HEK293 (cell line): ENCODE measurements around the gene EMSY.

Source experiments
- CTCF ChIA-PET: fragments of 350-600 bp; formaldehyde crosslinking; extraction: SDS; loops from one replicate; lab custom pipeline; 2021; ENCODE audit warnings: antibody characterized with exemption; lab: Yijun Ruan, JAX
- POLR2A ChIA-PET: fragments of 300-600 bp; formaldehyde crosslinking; extraction: SDS; loops from one replicate; lab custom pipeline; 2020; ENCODE audit warnings: antibody characterized with exemption, inconsistent platforms; lab: Yijun Ruan, JAX
- H3K27ac ChIP-seq: fragments of 200-500 bp; sonication (Bioruptor generic); 2 replicates; pipeline ENCODE4 v1.5.1; 2014; ENCODE audit warnings: low read depth, low read length, control low read depth, inconsistent platforms; ENCODE audit errors: extremely low read depth
- H3K36me3 ChIP-seq, 2 experiments: fragments of 200-500 bp in 1 of 2; sonication (Bioruptor generic) in 1 of 2; 1 replicate in 1 of 2; 2 replicates in 1 of 2; pipeline ENCODE4 v1.5.1; 2014 to 2017; ENCODE audit warnings: inconsistent platforms in 2 of 2, low read length in 2 of 2; ENCODE audit not compliant: control insufficient read depth in 2 of 2, insufficient read depth in 1 of 2
- H3K4me1 ChIP-seq: fragments of 200-500 bp; sonication (Bioruptor generic); 2 replicates; pipeline ENCODE4 v1.5.1; 2014; ENCODE audit warnings: mild to moderate bottlenecking, low read length, inconsistent platforms; ENCODE audit not compliant: control insufficient read depth, insufficient read depth
- H3K4me3 ChIP-seq: 2 replicates; pipeline ENCODE4 v1.5.1; 2011; ENCODE audit warnings: low read depth, mild to moderate bottlenecking, control low read depth, low read length, moderate library complexity
- H3K9me3 ChIP-seq: fragments of 200-500 bp; sonication (Bioruptor generic); 2 replicates; pipeline ENCODE4 v1.5.1; 2014; ENCODE audit warnings: low read depth, low read length, inconsistent platforms; ENCODE audit not compliant: control insufficient read depth, insufficient read depth
- AEBP2 ChIP-seq: fragments of 450-650 bp; formaldehyde crosslinking; IDR thresholded peaks from 2 replicates; pipeline ENCODE4 v1.5.1; 2016; ENCODE audit warnings: missing biosample characterization, missing genetic modification characterization, borderline replicate concordance
- GFI1B ChIP-seq: fragments of 450-650 bp; formaldehyde crosslinking; IDR thresholded peaks from 2 replicates; pipeline ENCODE4 v1.5.1; 2016; ENCODE audit warnings: missing biosample characterization, missing genetic modification characterization
- REST ChIP-seq: fragments of 450-650 bp; formaldehyde crosslinking; IDR thresholded peaks from 2 replicates; pipeline ENCODE4 v1.5.1; 2016; ENCODE audit warnings: missing biosample characterization, missing genetic modification characterization
- SALL2 ChIP-seq: fragments of 450-650 bp; formaldehyde crosslinking; IDR thresholded peaks from 2 replicates; pipeline ENCODE4 v1.5.0; 2017; ENCODE audit warnings: missing biosample characterization, mild to moderate bottlenecking, missing genetic modification characterization, borderline replicate concordance
- YY1 ChIP-seq: fragments of 450-650 bp; formaldehyde crosslinking; IDR thresholded peaks from 2 replicates; pipeline ENCODE4 v1.5.1; 2018; ENCODE audit warnings: missing biosample characterization, missing genetic modification characterization
- ZBTB49 ChIP-seq: fragments of 450-650 bp; formaldehyde crosslinking; IDR thresholded peaks from 2 replicates; pipeline ENCODE4 v1.5.1; 2016; ENCODE audit warnings: missing biosample characterization, missing genetic modification characterization, low read depth
- ZNF10 ChIP-seq: fragments of 450-650 bp; formaldehyde crosslinking; IDR thresholded peaks from 2 replicates; pipeline ENCODE4 v1.5.1; 2017; ENCODE audit warnings: missing biosample characterization, missing genetic modification characterization
- ZNF174 ChIP-seq: fragments of 450-650 bp; formaldehyde crosslinking; IDR thresholded peaks from 2 replicates; pipeline ENCODE4 v1.5.0; 2017; ENCODE audit warnings: missing biosample characterization, mild to moderate bottlenecking, missing genetic modification characterization
- ZNF324 ChIP-seq: fragments of 450-650 bp; formaldehyde crosslinking; IDR thresholded peaks from 2 replicates; pipeline ENCODE4 v1.5.1; 2016; ENCODE audit warnings: missing biosample characterization, missing genetic modification characterization
- ZNF521 ChIP-seq: fragments of 450-650 bp; formaldehyde crosslinking; IDR thresholded peaks from 2 replicates; pipeline ENCODE4 v1.5.1; 2017; ENCODE audit warnings: missing biosample characterization, mild to moderate bottlenecking, missing genetic modification characterization
- ZNF600 ChIP-seq: fragments of 450-650 bp; formaldehyde crosslinking; IDR thresholded peaks from 2 replicates; pipeline ENCODE4 v1.5.1; 2016; ENCODE audit warnings: missing biosample characterization, missing genetic modification characterization
- ZNF791 ChIP-seq: fragments of 450-650 bp; formaldehyde crosslinking; IDR thresholded peaks from 2 replicates; pipeline ENCODE4 v1.5.1; 2016; ENCODE audit warnings: missing biosample characterization, missing genetic modification characterization
- TF ChIP-seq, protein P1 (sequence below): fragments of 450-650 bp; formaldehyde crosslinking; IDR thresholded peaks from 2 replicates; pipeline ENCODE4 v1.5.1; 2017; ENCODE audit warnings: missing biosample characterization, missing genetic modification characterization
- TF ChIP-seq, protein P2 (sequence below): fragments of 450-650 bp; formaldehyde crosslinking; IDR thresholded peaks from 2 replicates; pipeline ENCODE4 v1.5.1; 2017; ENCODE audit warnings: missing biosample characterization, missing genetic modification characterization
- TF ChIP-seq, protein P3 (sequence below): fragments of 450-650 bp; formaldehyde crosslinking; IDR thresholded peaks from 2 replicates; pipeline ENCODE4 v1.5.1; 2016; ENCODE audit warnings: missing biosample characterization, missing genetic modification characterization, borderline replicate concordance

The EMSY gene

DNA sequence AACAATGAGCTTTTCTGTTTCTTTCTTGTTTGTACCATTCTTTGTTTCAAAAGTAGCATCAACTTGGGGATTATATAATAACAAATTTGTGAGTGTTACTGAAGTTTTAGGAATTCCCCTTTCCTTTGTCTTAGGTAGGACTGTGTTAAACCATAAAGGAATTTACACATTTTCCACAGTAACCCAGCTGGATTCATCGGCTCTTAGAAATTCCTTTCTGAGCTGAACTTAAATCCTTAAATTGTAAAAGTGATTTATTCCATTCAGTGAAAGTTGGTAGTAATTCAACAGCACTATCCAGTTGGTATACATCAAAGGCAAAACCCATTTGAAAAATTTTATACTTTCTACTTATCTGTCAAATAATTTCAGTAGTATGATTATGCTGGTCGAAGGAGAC lies 11.8 kb downstream of the EMSY start (continued):
- no peak for TF ChIP-seq YY1
- no peak for TF ChIP-seq ZNF324 (tag by site-specific recombination)
- no peak for TF ChIP-seq GFI1B (tag by site-specific recombination)
- TF ChIP-seq AEBP2 (tag by site-specific recombination) = no peak
- TF ChIP-seq, all 188 proteins: peak for 0

GRCh38 chr11:76459299-76459698 lies 14.5 kb downstream of the EMSY start:
- no peak for TF ChIP-seq SALL2
- no peak for TF ChIP-seq ZNF600 (tag by site-specific recombination)
- Histone ChIP-seq H3K9me3 (no peaks in the 10 kb centered on the region), H3K4me3 (no peak overlapping the region), H3K27ac (no peak overlapping the region), H3K4me1 (0 out of 2 replicates have a peak, but pooled peaks cover 2% of the 10 kb centered on the region), H3K36me3 (peaks cover 0 to 34% of the 10 kb centered on the region in 2 experiments; a peak in 2 of 3 replicates)
- ChIA-PET POLR2A (no interaction called here), CTCF (interaction anchor here (0.5 to 3.6 kb wide), 7 partner anchors 10 to 276 kb away, joined by 3 to 25 read pairs (median 4); partner anchors contain the start of gene EMSY)

- H3K9me3 ChIP-seq = no peaks in the 10 kb centered on the region
- no peak overlapping the region for H3K4me3 ChIP-seq
- H3K27ac ChIP-seq = no peak overlapping the region
- no peak for TF ChIP-seq ZNF521 (tag by site-specific recombination)
- TF ChIP-seq, protein P1, sequence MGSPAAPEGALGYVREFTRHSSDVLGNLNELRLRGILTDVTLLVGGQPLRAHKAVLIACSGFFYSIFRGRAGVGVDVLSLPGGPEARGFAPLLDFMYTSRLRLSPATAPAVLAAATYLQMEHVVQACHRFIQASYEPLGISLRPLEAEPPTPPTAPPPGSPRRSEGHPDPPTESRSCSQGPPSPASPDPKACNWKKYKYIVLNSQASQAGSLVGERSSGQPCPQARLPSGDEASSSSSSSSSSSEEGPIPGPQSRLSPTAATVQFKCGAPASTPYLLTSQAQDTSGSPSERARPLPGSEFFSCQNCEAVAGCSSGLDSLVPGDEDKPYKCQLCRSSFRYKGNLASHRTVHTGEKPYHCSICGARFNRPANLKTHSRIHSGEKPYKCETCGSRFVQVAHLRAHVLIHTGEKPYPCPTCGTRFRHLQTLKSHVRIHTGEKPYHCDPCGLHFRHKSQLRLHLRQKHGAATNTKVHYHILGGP (tag by site-specific recombination) = no peak
- TF ChIP-seq ZNF10 (tag by site-specific recombination) = no peak
- TF ChIP-seq ZNF174 (tag by site-specific recombination) = no peak
- no peak for TF ChIP-seq REST (tag by site-specific recombination)
- no peak for TF ChIP-seq ZNF791 (tag by site-specific recombination)
- no peak for TF ChIP-seq ZBTB49 (tag by site-specific recombination)
- TF ChIP-seq, protein P2, sequence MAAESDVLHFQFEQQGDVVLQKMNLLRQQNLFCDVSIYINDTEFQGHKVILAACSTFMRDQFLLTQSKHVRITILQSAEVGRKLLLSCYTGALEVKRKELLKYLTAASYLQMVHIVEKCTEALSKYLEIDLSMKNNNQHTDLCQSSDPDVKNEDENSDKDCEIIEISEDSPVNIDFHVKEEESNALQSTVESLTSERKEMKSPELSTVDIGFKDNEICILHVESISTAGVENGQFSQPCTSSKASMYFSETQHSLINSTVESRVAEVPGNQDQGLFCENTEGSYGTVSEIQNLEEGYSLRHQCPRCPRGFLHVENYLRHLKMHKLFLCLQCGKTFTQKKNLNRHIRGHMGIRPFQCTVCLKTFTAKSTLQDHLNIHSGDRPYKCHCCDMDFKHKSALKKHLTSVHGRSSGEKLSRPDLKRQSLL (tag by site-specific recombination) = no peak
- TF ChIP-seq, protein P3, sequence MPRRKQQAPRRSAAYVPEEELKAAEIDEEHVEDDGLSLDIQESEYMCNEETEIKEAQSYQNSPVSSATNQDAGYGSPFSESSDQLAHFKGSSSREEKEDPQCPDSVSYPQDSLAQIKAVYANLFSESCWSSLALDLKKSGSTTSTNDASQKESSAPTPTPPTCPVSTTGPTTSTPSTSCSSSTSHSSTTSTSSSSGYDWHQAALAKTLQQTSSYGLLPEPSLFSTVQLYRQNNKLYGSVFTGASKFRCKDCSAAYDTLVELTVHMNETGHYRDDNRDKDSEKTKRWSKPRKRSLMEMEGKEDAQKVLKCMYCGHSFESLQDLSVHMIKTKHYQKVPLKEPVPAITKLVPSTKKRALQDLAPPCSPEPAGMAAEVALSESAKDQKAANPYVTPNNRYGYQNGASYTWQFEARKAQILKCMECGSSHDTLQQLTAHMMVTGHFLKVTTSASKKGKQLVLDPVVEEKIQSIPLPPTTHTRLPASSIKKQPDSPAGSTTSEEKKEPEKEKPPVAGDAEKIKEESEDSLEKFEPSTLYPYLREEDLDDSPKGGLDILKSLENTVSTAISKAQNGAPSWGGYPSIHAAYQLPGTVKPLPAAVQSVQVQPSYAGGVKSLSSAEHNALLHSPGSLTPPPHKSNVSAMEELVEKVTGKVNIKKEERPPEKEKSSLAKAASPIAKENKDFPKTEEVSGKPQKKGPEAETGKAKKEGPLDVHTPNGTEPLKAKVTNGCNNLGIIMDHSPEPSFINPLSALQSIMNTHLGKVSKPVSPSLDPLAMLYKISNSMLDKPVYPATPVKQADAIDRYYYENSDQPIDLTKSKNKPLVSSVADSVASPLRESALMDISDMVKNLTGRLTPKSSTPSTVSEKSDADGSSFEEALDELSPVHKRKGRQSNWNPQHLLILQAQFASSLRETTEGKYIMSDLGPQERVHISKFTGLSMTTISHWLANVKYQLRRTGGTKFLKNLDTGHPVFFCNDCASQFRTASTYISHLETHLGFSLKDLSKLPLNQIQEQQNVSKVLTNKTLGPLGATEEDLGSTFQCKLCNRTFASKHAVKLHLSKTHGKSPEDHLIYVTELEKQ (tag by site-specific recombination) = no peak
- TF ChIP-seq, all 188 proteins: peak for 0
- POLR2A ChIA-PET = no interaction called here
- H3K4me1 ChIP-seq = 0 out of 2 replicates have a peak, but pooled peaks cover 2% of the 10 kb centered on the region
- CTCF ChIA-PET = interaction anchor here (0.5 to 3.6 kb wide), 6 partner anchors 9 to 15 kb away, joined by 3 to 25 read pairs (median 8); partner anchors contain the start of gene EMSY
- peaks cover 0 to 38% of the 10 kb centered on the region in 2 experiments; a peak in 2 of 3 replicates for H3K36me3 ChIP-seq
Observed at GRCh38 chr11:76459846-76460245, 15.0 kb downstream of the EMSY start.
